Smooth muscle cell of the coronary artery (primary cell): ENCODE measurements around the gene CNPPD1. TPM values are rescaled to one million over a fixed set of nuclear protein-coding genes. Genes with fewer than 3 reads are reported as not detected.

Experiments
- total RNA-seq: library from RNA; depleted of rRNA; stranded (reverse); fragments of >200 nt; gene quantifications from 2 replicates; pipeline ENCODE4 v1.2.3, GENCODE V29; 2014; ENCODE audit warnings: low replicate concordance

CNPPD1 gene
- total RNA-seq, result 19.5 and 32.3 TPM in 2 replicates

DNA sequence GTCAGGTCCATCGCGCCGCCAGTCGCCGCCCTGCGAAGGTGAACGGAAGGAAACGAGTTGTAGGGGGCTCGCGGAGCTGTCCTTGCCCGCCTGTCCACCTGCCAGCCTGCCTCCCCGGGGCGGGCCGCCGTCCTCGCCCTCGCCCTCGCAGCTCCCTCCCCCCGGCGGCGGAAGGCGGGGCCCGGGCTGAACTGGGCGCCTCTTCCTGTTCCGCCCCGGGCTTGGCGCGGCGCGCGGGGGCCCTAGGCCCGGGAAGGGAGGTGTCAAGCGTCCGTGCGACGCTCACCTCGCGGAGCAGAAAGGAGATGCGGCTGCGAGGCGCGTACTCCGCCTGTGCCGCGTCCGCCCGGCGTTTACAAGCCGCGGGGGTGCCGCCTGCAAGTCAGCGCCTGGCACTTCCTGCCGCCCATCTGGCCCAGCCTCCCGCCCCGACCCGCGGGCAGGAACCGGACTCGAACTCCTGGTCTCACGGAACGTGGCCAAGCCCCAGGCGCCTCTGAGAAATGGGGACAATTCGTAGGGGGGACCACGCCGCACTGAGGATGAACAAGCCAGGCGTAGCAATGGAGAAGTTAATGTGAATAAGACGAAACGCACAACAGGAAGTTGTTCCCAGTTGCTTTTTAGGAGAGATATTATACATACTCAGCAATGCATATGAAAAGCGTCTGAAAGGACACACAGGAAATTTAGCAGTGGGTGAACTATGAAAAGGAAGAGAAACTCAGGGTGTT lies at the start of gene CNPPD1:
TSS of gene CNPPD1 (minus strand) at position 108 of the 734 bp plus-strand sequence. CDS start at position 11, 97 bp downstream.

DNA sequence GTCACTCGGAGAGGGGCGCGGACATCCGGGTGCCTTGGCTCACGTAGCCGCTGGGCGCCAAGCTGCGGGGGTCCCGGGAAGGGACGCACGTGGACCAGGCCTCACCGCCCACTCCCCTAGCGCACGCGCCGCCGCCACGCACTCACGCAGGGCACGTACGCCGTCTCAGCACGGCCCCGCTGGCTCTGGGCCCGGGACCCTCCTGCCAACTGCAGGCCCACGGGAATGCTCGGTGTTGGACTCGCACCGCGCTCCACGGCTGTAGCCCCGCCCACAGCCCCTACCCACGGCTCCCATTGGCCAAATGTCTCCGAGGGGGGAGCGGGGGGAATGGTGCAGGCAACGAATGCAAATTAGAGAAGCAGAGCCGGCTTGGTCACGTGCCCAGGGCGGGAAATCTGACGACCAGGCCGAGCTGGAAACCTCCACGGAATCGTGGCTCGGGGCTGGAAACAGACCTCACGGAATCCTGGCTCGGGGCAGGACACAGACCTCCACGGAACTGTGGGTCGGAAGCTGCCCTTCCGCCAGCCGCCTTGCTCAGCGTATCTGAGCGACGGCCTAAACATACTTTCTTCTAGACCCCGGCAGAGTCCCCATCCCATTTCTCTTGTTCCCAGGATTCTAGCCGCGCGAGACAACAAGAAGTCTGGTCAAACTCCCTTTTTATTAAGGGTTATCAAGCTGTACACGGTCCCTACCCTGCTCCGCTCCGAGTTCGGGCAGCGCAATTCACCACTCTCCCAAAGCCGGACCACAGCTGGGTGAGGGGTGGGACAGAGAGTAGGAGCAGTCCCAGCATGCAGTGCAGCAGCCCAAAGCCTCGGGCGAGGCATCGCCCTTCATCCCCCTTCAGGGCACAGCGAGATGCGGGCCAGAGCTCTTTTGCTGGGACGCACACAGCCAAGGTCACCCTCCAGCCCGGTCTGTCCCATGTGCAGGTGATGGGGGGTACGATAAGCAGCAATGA lies 42.3 kb upstream of the CNPPD1 start, which contains the start of gene ABCB6:
TSS of gene ABCB6 (minus strand) at position 227 of the 970 bp plus-strand sequence. CDS start 285 bp downstream, outside the sequence.

DNA sequence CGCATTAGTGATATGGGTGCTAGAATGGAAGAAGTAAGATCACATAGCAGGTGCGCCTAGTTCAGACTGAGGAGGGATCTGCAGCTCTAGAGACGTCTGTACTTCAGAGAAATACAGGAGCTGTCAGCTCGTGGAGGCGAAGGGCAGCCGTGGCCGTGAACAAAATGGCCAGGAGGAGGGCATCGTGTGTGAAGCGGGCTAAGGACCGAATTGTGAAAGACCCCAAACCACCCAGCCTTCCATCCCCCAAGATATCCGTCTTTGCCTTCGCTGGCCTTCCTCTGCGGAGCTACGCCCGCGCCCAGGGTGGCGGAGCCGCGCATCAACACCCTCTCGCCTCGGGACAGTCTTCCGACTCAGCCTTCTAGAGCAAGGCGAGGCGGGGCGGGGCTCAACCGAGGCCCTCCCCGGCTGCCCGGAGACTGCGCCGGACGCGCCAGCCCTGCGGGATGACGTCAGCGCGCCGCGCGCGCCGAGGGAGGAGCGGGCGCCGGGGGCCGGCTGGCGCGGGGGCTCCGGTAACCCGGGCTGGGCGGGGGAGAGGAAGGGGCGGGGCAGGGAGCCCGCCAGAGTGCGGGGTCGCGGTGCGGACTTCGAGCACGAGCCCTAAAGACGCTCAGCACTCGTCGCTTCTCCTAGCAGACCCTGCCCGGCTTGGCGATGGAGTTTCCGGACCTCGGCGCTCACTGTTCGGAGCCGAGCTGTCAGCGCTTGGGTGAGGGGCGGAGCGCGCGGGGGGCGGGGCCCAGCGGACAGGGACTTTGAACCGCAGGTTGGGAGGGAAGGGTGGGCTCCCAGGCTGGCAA lies 29.8 kb upstream of the CNPPD1 start, which contains the start of gene ZFAND2B:
TSS of gene ZFAND2B (plus strand) at position 455 of the 806 bp plus-strand sequence. CDS start at position 661, 206 bp downstream.

DNA sequence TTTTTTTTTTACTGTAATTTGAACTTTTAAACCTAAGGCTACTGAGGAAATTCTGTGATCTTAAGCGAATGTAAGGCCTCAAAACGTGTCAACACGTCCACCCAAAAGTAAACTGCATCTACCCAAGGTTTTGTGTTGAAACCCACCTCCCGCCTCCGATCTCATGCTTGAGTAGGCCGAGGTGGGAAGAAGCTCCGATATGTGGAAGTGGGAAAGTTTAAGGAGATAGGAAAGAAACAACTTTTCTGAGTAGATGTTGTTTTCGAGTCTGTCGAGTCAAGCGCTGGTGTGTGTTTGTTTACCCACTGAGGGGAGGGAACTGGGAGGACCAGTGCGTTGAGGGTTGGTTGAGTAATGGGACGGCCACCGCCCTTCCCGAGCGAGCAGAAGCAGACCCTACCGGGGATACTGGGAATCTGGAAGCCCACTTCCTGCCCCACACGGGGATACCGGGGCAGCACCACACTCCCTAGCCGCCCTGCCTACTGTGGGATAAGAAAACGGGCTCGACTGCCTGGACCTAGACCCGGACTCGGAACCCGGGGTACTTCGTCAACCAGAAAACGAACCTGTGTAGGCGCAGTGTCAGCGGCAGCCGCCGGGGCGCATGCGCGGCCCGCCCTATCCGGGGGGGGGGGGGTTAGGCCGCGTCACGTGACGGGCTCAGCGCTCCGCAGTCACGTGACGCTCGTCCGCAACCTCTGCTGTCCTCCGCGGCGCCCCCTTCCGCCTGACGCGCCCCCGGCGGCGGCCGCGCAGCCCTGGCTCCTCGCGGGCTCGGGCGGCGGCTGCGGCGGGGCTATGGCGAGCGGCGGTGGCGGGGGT lies 1.0 kb upstream of the CNPPD1 start, which contains the start of gene RETREG2:
TSS of gene RETREG2 (plus strand) at position 724 of the 825 bp plus-strand sequence. CDS start at position 802, 78 bp downstream.

DNA sequence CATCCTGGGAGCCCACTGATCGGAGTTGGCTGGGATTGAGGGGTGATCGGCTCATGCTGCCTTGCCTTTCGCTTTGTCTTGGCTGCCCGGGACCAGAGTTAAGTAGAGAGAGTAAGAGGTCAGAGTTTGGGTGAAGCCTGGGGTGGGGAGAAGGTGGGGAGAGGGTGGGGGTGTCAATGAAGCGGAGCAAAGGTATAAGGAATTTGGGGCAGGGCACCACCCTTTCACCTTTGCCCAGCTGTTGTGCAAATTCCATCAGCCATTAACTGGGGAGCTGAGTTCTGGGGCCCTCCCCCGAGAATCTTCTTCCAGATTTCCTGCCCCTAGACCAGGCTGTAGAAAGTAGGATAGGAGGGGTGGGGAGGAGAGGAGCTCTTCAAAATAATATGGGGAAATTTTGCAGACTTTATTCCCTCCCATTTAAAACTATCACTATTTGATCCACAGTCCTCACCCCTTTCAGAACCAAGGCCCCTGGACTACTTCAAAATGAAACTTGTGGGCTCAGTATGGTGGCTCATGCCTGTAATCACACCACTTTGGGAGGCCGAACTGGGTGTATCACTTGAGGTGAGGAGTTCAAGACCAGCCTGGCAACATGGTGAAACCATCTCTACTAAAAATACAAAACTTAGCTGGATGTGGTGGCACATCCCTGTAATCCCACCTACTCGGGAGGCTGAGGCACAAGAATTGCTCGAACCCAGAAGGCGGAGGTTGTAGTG lies 6.6 kb downstream of the CNPPD1 start, which contains the start of gene SLC23A3:
TSS of gene SLC23A3 (minus strand) at position 100 of the 725 bp plus-strand sequence. CDS start at position 55, 45 bp downstream.

DNA sequence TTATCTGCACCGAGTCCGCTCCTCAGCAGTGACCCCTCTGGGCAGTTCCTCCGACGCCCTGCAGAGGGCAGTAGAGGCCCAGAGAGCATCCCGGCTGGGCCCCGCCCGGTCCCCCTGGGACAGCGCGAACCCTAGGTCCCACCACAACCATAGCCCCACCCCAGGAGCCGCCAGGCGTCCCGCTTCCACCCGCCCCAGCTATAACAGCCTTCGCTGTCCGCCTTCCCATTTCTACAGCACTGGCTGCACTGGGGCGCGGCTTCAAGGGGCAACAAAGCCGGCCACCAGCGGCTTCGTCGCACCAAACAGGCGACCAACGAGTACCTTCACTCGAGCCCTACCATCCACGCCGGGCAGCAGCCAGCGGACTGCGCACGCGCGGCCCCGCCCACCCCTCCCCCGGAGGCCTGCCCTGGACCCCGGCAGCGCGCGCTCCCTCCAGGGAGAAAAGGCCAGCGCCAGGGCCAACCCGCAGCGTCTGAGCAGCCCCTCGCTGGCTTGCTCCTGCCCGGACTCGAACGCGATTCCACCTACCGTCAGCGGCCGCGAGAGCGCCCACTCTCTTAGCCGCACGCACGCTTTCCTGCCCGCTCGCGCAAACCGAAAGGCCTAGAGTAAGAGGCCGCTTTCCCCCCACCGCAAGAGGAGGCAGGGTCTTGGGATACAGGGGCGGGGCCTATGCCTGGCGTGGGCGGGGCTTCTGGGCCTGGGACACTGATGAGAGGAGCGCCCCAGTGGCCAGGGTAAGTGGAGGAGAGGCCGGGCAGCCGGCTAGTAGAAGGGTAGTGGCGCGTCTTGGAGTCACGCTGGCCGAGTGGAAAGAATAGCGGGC lies 16.3 kb downstream of the CNPPD1 start, which contains the start of gene NHEJ1:
TSS of gene NHEJ1 (minus strand) at position 630 of the 832 bp plus-strand sequence. CDS start 2,453 bp downstream, outside the sequence.

Other genes starting within 250 kb of the CNPPD1 start
- 0.08 TPM in 1 of 2 replicates, not detected in the other for gene CDK5R2, start 217.3 kb downstream of the CNPPD1 start, total RNA-seq
- gene FEV, start 191.7 kb downstream of the CNPPD1 start, total RNA-seq, result not detected in 2 replicates
- not detected in 2 replicates for gene CRYBA2, start 183.5 kb downstream of the CNPPD1 start, total RNA-seq
- gene CFAP65, start 135.4 kb downstream of the CNPPD1 start, total RNA-seq, result not detected in 2 replicates
- gene IHH, start 116.0 kb downstream of the CNPPD1 start, total RNA-seq, result under 0.01 TPM in 1 of 2 replicates, not detected in the other
- 10.3 and 20.4 TPM in 2 replicates for gene NHEJ1, start 16.1 kb downstream of the CNPPD1 start, total RNA-seq
- gene SLC23A3, start 6.9 kb downstream of the CNPPD1 start, total RNA-seq, result 0.60 and 2.5 TPM in 2 replicates
- gene RETREG2, start 1.4 kb upstream of the CNPPD1 start, total RNA-seq, result 41.6 and 71.7 TPM in 2 replicates
- 23.9 and 30.9 TPM in 2 replicates for gene ZFAND2B, start 29.9 kb upstream of the CNPPD1 start, total RNA-seq
- 25.9 and 98.6 TPM in 2 replicates for gene ABCB6, start 42.0 kb upstream of the CNPPD1 start, total RNA-seq
- gene ATG9A, start 52.7 kb upstream of the CNPPD1 start, total RNA-seq, result 35.6 and 39.5 TPM in 2 replicates
- 15.4 and 22.7 TPM in 2 replicates for gene ANKZF1, start 52.9 kb upstream of the CNPPD1 start, total RNA-seq
- 8.4 and 13.8 TPM in 2 replicates for gene GLB1L, start 68.5 kb upstream of the CNPPD1 start, total RNA-seq
- gene STK16, start 68.6 kb upstream of the CNPPD1 start, total RNA-seq, result 27.1 and 49.1 TPM in 2 replicates
- gene TUBA4B, start 76.3 kb upstream of the CNPPD1 start, total RNA-seq, result not detected in 2 replicates
- gene TUBA4A, start 77.0 kb upstream of the CNPPD1 start, total RNA-seq, result 9.1 and 9.8 TPM in 2 replicates
- 39.9 and 125 TPM in 2 replicates for gene DNAJB2, start 102.4 kb upstream of the CNPPD1 start, total RNA-seq
- under 0.01 and 9.0 TPM in 2 replicates for gene PTPRN, start 132.5 kb upstream of the CNPPD1 start, total RNA-seq
- gene RESP18, start 155.8 kb upstream of the CNPPD1 start, total RNA-seq, result not detected in 2 replicates
- 54.2 and 75.5 TPM in 2 replicates for gene DNPEP, start 211.0 kb upstream of the CNPPD1 start, total RNA-seq
- 0.15 and 11.8 TPM in 2 replicates for gene DES, start 241.5 kb upstream of the CNPPD1 start, total RNA-seq